ENCODE results near the gene ANKRD52. TPM values are rescaled to one million over a fixed set of nuclear protein-coding genes. Genes with fewer than 3 reads are reported as not detected.

The ANKRD52 gene
- polyA plus RNA-seq, 2 of the 4 experiments (the other 2 are of a cell fraction): 26.1 to 48.7 TPM

- H3K27ac ChIP-seq: peak overlapping the region in 1 of 2 experiments; percentile 59; a peak in 1 of 6 replicates
- no peak overlapping the region for H3K4me3 ChIP-seq
- ChIA-PET POLR2A (no interaction called here), CTCF (interaction anchor here (0.5 to 2.5 kb wide), 6 partner anchors 9 to 337 kb away, joined by 3 to 15 read pairs (median 3); partner anchors contain the start of genes ANKRD52 and SMARCC2)
- 82% methylated on average over 13 of the region's 13 CpGs for WGBS (ENCODE audit: missing lambda C conversion rate)
- H3K4me1 ChIP-seq: peaks cover 19% of the 10 kb centered on the region
- TF ChIP-seq SREBF2 (IDR thresholded peaks at IDR 0.05) (no peak), RCOR1 (IDR thresholded peaks at IDR 0.05; ENCODE audit: low read depth, low read length) (no peak), NPAS2 (CRISPR knock-in tag; IDR thresholded peaks at IDR 0.05; ENCODE audit: borderline replicate concordance) (no peak), CEBPB (IDR thresholded peaks at IDR 0.05) (no peak), RNF2 (IDR thresholded peaks at IDR 0.05; ENCODE audit: borderline replicate concordance, low read depth) (no peak), NFE2L2 (conservative IDR thresholded peaks at IDR 0.05; ENCODE audit: low read length) (no peak), TFCP2L1 (CRISPR knock-in tag; IDR thresholded peaks at IDR 0.05) (no peak), EHMT2 (IDR thresholded peaks at IDR 0.05; ENCODE audit: low read depth) (no peak), USF2 (IDR thresholded peaks at IDR 0.05) (no peak), NR3C1 (IDR thresholded peaks at IDR 0.05) (no peak)
- FAIRE-seq: no peak
- H3K4me2 ChIP-seq: no peak overlapping the region
- no peaks in the 10 kb centered on the region for H3K9me3 ChIP-seq
- no peak for DNase-seq (ENCODE audit: low read depth in 1 of 2, low spot score in 1 of 2)
- ATAC-seq: no peak
Observed at GRCh38 chr12:56242986-56243385, 15.2 kb downstream of the ANKRD52 start.

GRCh38 chr12:56241424-56242303 lies 16.5 kb downstream of the ANKRD52 start:
- FAIRE-seq: no peak
- peaks cover 19% of the 10 kb centered on the region for H3K4me1 ChIP-seq
- ATAC-seq: no peak
- H3K4me3 ChIP-seq: no peak overlapping the region
- no peak overlapping the region for H3K27ac ChIP-seq
- H3K9me3 ChIP-seq: no peaks in the 10 kb centered on the region
- WGBS (ENCODE audit: missing lambda C conversion rate): 90% methylated on average over 9 of the region's 9 CpGs
- DNase-seq (ENCODE audit: low read depth in 1 of 2, low spot score in 1 of 2): no peak
- H3K4me2 ChIP-seq: no peak overlapping the region
- POLR2A ChIA-PET: no interaction called here
- TF ChIP-seq HEYL (CRISPR knock-in tag; IDR thresholded peaks at IDR 0.05): no peak
- no peak for TF ChIP-seq BHLHE40 (IDR thresholded peaks at IDR 0.05; ENCODE audit: low read depth, low read length)
- CTCF ChIA-PET: interaction anchor here (1.0 to 2.5 kb wide), 3 partner anchors 9 to 25 kb away, joined by 3 to 15 read pairs (median 3); partner anchors contain the start of genes ANKRD52 and COQ10A

GRCh38 chr12:56237552-56237951 lies 20.6 kb downstream of the ANKRD52 start:
- POLR2A ChIA-PET: no interaction called here
- no peaks in the 10 kb centered on the region for H3K9me3 ChIP-seq
- CTCF ChIA-PET: interaction anchor here (1.4 to 7.0 kb wide), 2 partner anchors 10 to 21 kb away, joined by 4 to 69 read pairs; partner anchors contain the start of gene ANKRD52
- H3K4me3 ChIP-seq: no peak overlapping the region
- TF ChIP-seq KDM5A (IDR thresholded peaks at IDR 0.05) (no peak), RAD21 (conservative IDR thresholded peaks at IDR 0.05 in 1 of 2, IDR thresholded peaks at IDR 0.05 in 1 of 2) (no peak), E2F6 (IDR thresholded peaks at IDR 0.05; ENCODE audit: borderline replicate concordance, low read depth) (no peak), TFCP2L1 (CRISPR knock-in tag; IDR thresholded peaks at IDR 0.05) (no peak), CHD2 (IDR thresholded peaks at IDR 0.05; ENCODE audit: low read length, partially characterized antibody) (no peak), ELK1 (IDR thresholded peaks at IDR 0.05; ENCODE audit: low read depth, low read length) (no peak), KDM1A (IDR thresholded peaks at IDR 0.05; ENCODE audit: low read depth) (no peak), HES2 (IDR thresholded peaks at IDR 0.05) (no peak), MAX (IDR thresholded peaks at IDR 0.05) (no peak), SMC3 (IDR thresholded peaks at IDR 0.05) (no peak), ESRRA (IDR thresholded peaks at IDR 0.05; ENCODE audit: borderline replicate concordance, low read length) (no peak)
- FAIRE-seq: no peak
- H3K4me2 ChIP-seq: no peak overlapping the region
- DNase-seq (ENCODE audit: low read depth in 1 of 2, low spot score in 1 of 2): no peak
- H3K4me1 ChIP-seq: no peaks in the 10 kb centered on the region
- no peak overlapping the region for H3K27ac ChIP-seq
- 92% methylated on average over 11 of the region's 11 CpGs for WGBS (ENCODE audit: missing lambda C conversion rate)
- no peak for ATAC-seq

Measured in A549 (cell line).